GM12892 (cell line): ENCODE results near the gene KRTAP5-1.

ENCODE experiments used
- POLR2A ChIP-seq: IDR thresholded peaks from 2 replicates; pipeline ENCODE4 v1.6.1; 2011; ENCODE audit warnings: low read depth, low read length, control low read depth
- POLR2AphosphoS5 ChIP-seq: IDR thresholded peaks from 2 replicates; pipeline ENCODE4 v1.6.1; 2011; ENCODE audit warnings: low read depth, low read length, control low read depth

DNA sequence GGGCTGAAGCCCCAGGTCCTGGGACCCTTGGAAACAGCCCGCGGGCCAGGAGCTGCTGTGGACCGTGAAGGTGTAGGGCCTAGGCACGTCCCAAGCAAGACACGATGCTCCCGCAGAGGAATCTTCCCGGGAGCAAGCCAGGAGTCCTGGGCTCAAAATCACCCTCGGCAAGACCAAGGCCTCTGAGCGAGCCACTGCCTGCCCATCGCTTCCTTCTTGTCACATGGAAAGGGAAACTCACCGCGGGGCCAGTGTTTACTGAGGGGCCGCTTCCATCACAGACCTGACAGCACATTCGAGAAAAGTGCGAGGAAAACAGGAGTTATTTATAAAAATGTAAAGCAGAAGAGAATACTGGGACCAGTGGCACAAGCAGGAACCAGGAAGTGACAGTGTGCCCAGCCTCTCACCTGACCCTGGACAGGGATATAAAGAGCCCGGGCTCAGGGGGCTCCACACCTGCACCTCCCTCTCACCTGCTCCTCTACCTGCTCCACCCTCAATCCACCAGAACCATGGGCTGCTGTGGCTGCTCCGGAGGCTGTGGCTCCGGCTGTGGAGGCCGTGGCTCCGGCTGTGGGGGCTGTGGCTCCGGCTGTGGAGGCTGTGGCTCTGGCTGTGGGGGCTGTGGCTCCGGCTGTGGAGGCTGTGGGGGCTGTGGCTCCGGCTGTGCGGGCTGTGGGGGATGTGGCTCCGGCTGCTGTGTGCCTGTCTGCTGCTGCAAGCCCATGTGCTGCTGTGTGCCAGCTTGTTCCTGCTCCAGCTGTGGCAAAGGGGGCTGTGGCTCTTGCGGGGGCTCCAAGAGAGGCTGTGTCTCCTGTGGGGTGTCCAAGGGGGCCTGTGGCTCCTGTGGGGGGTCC is 44.5 kb upstream of the KRTAP5-1 start, which contains the start of gene KRTAP5-5:
- TF ChIP-seq POLR2A (no peak), POLR2AphosphoS5 (no peak)
